Stimulated activated CD8-positive, alpha-beta memory T cell treated with anti-CD3 and anti-CD28 coated beads, Interleukin-12 subunit alpha, Interleukin-12 subunit beta, amount 100 ng/mL, for 1 hour (primary cell): ENCODE results near the gene ATP5PO.
A peak's percentile ranks its signal among the peaks of the same experiment; 100 is the strongest.

ENCODE experiments used
- DNase-seq: peaks from one replicate; pipeline ENCODE4 v3.0.0-alpha.2; 2020; ENCODE audit warnings: low read depth

ATP5PO gene

GRCh38 chr21:33915368-33916199 lies at the start of gene ATP5PO:
ATP5PO (minus strand) TSS chr21:33915804; CDS start chr21:33915763, 41 bp downstream.
- DNase-seq = peak; percentile 96

GRCh38 chr21:33964706-33965325 lies 49.2 kb upstream of the ATP5PO start:
- no peak for DNase-seq

GRCh38 chr21:33963848-33964555 lies 48.4 kb upstream of the ATP5PO start:
- DNase-seq = no peak

GRCh38 chr21:33962290-33962689 lies 46.7 kb upstream of the ATP5PO start:
- DNase-seq = no peak

- no peak for DNase-seq
These were observed 45.5 kb upstream of the ATP5PO start for GRCh38 chr21:33961061-33961460.

GRCh38 chr21:33959680-33960079 lies 44.1 kb upstream of the ATP5PO start:
- DNase-seq = no peak

GRCh38 chr21:33954395-33954794 lies 38.8 kb upstream of the ATP5PO start:
- no peak for DNase-seq

GRCh38 chr21:33951276-33952178 lies 35.9 kb upstream of the ATP5PO start:
- DNase-seq = no peak

GRCh38 chr21:33950431-33951079 lies 35.0 kb upstream of the ATP5PO start:
- no peak for DNase-seq

GRCh38 chr21:33949516-33950430 lies 34.2 kb upstream of the ATP5PO start:
- no peak for DNase-seq

GRCh38 chr21:33948951-33949444 lies 33.4 kb upstream of the ATP5PO start:
- DNase-seq = no peak

- peak; percentile 73 for DNase-seq
These were observed 32.7 kb upstream of the ATP5PO start for GRCh38 chr21:33948096-33948950.

GRCh38 chr21:33947451-33948095 lies 32.0 kb upstream of the ATP5PO start:
- DNase-seq = peak; percentile 75

GRCh38 chr21:33945652-33946270 lies 30.2 kb upstream of the ATP5PO start:
- DNase-seq = no peak

- DNase-seq = no peak
These were observed 28.7 kb upstream of the ATP5PO start for GRCh38 chr21:33944185-33944763.

GRCh38 chr21:33943293-33943692 lies 27.7 kb upstream of the ATP5PO start:
- DNase-seq = no peak

- DNase-seq = no peak
These were observed 26.8 kb upstream of the ATP5PO start for GRCh38 chr21:33942426-33942825.

- DNase-seq = no peak
These were observed 25.3 kb upstream of the ATP5PO start for GRCh38 chr21:33940881-33941245.
